PC-9 (cell line): Measurements from ENCODE around the gene KLRF1. TPM values are rescaled to one million over a fixed set of nuclear protein-coding genes. Genes with fewer than 3 reads are reported as not detected.
A peak's percentile ranks its signal among the peaks of the same experiment; 100 is the strongest.

Experiments used
- BruUV-seq: library from RNA; stranded (reverse); fragments of 400-500 nt; replicated peaks from 2 replicates; lab custom pipeline; 2021; lab: Mats Ljungman, UMichigan
- CTCF ChIA-PET: fragments of 300-600 bp; sonication (Branson Sonifier 250); formaldehyde crosslinking; loops from one replicate; lab custom pipeline; 2022; ENCODE audit warnings: antibody characterized with exemption; lab: Charles Lee
- POLR2A ChIA-PET: fragments of 300-600 bp; sonication (Branson Sonifier 250); formaldehyde crosslinking; loops from one replicate; lab custom pipeline; 2022; ENCODE audit warnings: antibody characterized with exemption; ENCODE audit not compliant: unreplicated experiment; lab: Charles Lee
- DNase-seq, 2 experiments: peaks; one replicate each; pipeline versions ENCODE4 v3.0.0 to v3.0.0-alpha.2; 2015 to 2022; ENCODE audit warnings: mixed read lengths in 1 of 2
- H2AFZ ChIP-seq: fragments of 200-600 bp; sonication (generic); 2 replicates; pipeline ENCODE4 v1.8.1; 2017; ENCODE audit warnings: antibody characterized with exemption
- H3F3A ChIP-seq: fragments of 200-600 bp; sonication (generic); 2 replicates; pipeline ENCODE4 v1.8.1; 2017; ENCODE audit warnings: antibody characterized with exemption, mild to moderate bottlenecking, low read depth; ENCODE audit not compliant: insufficient read depth
- H3K27ac ChIP-seq: fragments of 200-600 bp; sonication (generic); 2 replicates; pipeline ENCODE4 v1.6.1; 2016; ENCODE audit warnings: mixed run types
- H3K27me3 ChIP-seq: fragments of 200-600 bp; sonication (generic); 2 replicates; pipeline ENCODE4 v1.6.1; 2016; ENCODE audit warnings: low read depth, mixed run types; ENCODE audit not compliant: insufficient read depth
- H3K36me3 ChIP-seq: fragments of 200-600 bp; sonication (generic); 2 replicates; pipeline ENCODE4 v1.6.1; 2016; ENCODE audit warnings: low read depth, mixed run types
- H3K4me1 ChIP-seq: fragments of 200-600 bp; sonication (generic); replicated peaks from 2 replicates; pipeline ENCODE4 v1.6.1; 2016; ENCODE audit warnings: mixed run types; ENCODE audit not compliant: insufficient read depth
- H3K4me2 ChIP-seq: fragments of 200-600 bp; sonication (generic); 2 replicates; pipeline ENCODE4 v1.6.1; 2017; ENCODE audit warnings: mixed run types
- H3K4me3 ChIP-seq: fragments of 200-600 bp; sonication (generic); 2 replicates; pipeline ENCODE4 v1.6.1; 2016; ENCODE audit warnings: mixed run types
- H3K79me2 ChIP-seq: fragments of 200-600 bp; sonication (generic); 2 replicates; pipeline ENCODE4 v1.6.1; 2017; ENCODE audit warnings: low read depth, mixed run types
- H3K9me2 ChIP-seq: fragments of 200-600 bp; sonication (generic); 2 replicates; pipeline ENCODE4 v1.8.1; 2017; ENCODE audit warnings: mild to moderate bottlenecking; ENCODE audit not compliant: insufficient read depth
- H3K9me3 ChIP-seq: fragments of 200-600 bp; sonication (generic); 2 replicates; pipeline ENCODE4 v1.8.1; 2016; ENCODE audit warnings: low read depth; ENCODE audit not compliant: insufficient read depth
- H4K20me1 ChIP-seq: fragments of 200-600 bp; sonication (generic); 2 replicates; pipeline ENCODE4 v1.8.1; 2017; ENCODE audit not compliant: insufficient read depth
- EZH2 ChIP-seq: fragments of 200-600 bp; sonication (generic); IDR thresholded peaks from 2 replicates; pipeline ENCODE4 v1.8.0; 2017; ENCODE audit warnings: antibody characterized with exemption, low read depth
- intact Hi-C: fragments of 100-400 bp; cut with micrococcal nuclease; formaldehyde crosslinking; loops from one replicate; pipeline ENCODE4 v1.10.0; 2022; ENCODE audit not compliant: unreplicated experiment
- total RNA-seq: library from RNA; stranded (reverse); gene quantifications from 2 replicates; pipeline ENCODE4 v1.2.3, GENCODE V29; 2021
- TF ChIP-seq, protein P1 (sequence below): fragments of 200-600 bp; sonication (generic); conservative IDR thresholded peaks from 2 replicates; pipeline ENCODE4 v1.6.1; 2017; ENCODE audit warnings: mixed run types, antibody characterized with exemption, mild to moderate bottlenecking, moderate library complexity

KLRF1 gene
- total RNA-seq, 1 experiment from 2014 or later, result not detected

DNA sequence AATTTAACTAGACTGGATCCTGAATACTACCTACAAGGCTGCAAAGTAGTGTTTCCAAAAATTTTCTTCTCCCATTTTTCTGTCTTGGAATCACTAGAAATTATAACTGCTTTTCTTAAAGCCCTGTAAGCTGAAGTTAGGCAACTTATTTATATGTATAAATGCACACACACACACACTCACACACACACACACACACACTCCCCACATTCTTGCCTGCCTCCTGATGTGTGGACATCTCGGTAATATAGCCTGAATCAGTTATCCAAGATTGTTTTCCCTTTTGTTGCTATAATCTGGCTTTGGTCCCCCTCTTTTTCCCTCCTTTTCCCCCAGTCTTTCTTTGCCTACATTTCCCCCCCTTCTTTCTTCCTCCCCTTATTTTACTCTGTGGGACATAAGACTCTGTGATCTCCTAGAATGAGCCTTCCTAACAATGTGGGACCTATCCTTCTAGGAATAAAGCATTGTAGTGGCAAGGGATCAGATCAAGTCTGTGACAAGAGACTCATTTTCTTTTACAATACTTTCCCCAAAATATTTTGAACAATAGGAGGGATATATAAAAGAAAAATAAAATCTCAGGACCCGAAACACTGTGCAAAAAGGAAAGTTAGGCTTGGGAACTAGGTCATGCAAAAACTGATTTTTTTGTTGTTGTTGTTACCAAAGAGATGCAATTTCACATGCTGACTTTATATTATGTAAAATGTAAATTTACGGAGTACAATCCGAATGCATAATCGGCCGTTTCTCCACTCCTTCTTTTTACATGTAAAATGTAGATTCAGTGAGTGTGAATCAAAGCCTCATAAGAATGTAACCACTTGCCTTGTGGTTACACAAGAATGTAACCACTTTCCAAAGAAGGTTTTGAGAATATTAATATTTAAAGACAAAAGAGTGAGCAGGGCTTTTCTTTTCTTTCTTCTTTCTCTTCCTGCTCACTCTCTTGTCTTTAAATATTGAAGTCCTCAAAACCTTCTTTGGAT, 40.3 kb upstream of the KLRF1 start:
- no peak overlapping the region for H3K4me2 ChIP-seq
- H3K9me2 ChIP-seq, result no peaks in the 10 kb centered on the region
- H3K27ac ChIP-seq, result no peak overlapping the region
- H4K20me1 ChIP-seq, result no peaks in the 10 kb centered on the region
- H3K4me1 ChIP-seq, result 0 out of 2 replicates have a peak, but pooled peaks cover 3% of the 10 kb centered on the region
- no peak overlapping the region for H2AFZ ChIP-seq
- intact Hi-C loops, result no loop called here
- no peaks in the 10 kb centered on the region for H3K36me3 ChIP-seq
- no peak overlapping the region for H3K4me3 ChIP-seq
- H3K27me3 ChIP-seq, result no peaks in the 10 kb centered on the region
- no peak for DNase-seq
- H3K9me3 ChIP-seq, result no peaks in the 10 kb centered on the region
- POLR2A ChIA-PET, result no interaction called here
- CTCF ChIA-PET, result no interaction called here
- TF ChIP-seq EZH2, result no peak
- TF ChIP-seq, protein P1, sequence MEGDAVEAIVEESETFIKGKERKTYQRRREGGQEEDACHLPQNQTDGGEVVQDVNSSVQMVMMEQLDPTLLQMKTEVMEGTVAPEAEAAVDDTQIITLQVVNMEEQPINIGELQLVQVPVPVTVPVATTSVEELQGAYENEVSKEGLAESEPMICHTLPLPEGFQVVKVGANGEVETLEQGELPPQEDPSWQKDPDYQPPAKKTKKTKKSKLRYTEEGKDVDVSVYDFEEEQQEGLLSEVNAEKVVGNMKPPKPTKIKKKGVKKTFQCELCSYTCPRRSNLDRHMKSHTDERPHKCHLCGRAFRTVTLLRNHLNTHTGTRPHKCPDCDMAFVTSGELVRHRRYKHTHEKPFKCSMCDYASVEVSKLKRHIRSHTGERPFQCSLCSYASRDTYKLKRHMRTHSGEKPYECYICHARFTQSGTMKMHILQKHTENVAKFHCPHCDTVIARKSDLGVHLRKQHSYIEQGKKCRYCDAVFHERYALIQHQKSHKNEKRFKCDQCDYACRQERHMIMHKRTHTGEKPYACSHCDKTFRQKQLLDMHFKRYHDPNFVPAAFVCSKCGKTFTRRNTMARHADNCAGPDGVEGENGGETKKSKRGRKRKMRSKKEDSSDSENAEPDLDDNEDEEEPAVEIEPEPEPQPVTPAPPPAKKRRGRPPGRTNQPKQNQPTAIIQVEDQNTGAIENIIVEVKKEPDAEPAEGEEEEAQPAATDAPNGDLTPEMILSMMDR, result no peak
- no peaks in the 10 kb centered on the region for H3K79me2 ChIP-seq
- H3F3A ChIP-seq, result no peaks in the 10 kb centered on the region
- BruUV-seq, result no TSS peak

DNA sequence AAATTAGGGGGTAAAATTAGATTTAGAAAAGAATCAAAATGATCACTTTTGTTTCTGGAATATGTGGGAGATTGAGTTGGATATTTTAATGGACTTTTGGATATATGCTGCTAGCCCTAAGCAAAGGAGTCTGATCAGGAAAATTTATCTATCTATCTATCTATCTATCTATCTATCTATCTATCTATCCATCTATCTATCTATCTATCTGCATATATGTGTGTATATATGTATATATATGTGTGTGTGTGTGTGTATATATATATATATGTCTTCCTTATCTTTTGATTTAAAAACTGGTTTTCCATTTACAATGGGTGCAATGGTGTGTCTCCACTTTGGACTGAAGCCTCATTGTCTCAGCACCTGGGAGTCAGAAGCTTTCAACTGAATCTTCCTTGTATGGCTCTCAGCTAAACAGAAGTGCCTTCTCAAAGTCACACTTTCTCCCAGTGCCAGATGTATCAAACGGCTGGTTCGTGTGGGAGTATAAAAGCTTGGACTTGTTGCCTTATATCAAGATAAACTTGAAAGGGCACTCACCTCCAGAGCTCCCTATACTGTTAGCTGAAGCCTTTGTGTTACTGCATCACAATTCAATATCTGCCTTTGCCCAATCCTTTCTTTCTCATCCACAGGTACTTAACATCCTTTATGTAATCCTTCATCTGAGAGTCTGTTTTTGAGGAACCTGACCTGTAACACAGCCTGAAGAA, 34.9 kb upstream of the KLRF1 start:
- H3K4me1 ChIP-seq, result peaks cover 40% of the 10 kb centered on the region
- H4K20me1 ChIP-seq, result no peaks in the 10 kb centered on the region
- H3K4me3 ChIP-seq, result no peak overlapping the region
- H3K79me2 ChIP-seq, result no peaks in the 10 kb centered on the region
- ChIA-PET CTCF (interaction anchor here (0.7 kb wide), 1 partner anchor 150 kb away, joined by 3 read pairs; no protein-coding TSS in a partner anchor), POLR2A (interaction anchor here (0.6 kb wide), 1 partner anchor 843 kb away, joined by 3 read pairs; the partner anchor contains the start of gene M6PR)
- no peaks in the 10 kb centered on the region for H3K9me3 ChIP-seq
- peak overlapping the region; percentile 42 for H3K4me2 ChIP-seq
- H3K27ac ChIP-seq, result peak overlapping the region; percentile 38
- BruUV-seq, result no TSS peak
- H3F3A ChIP-seq, result peaks cover 17% of the 10 kb centered on the region
- no peaks in the 10 kb centered on the region for H3K36me3 ChIP-seq
- no peaks in the 10 kb centered on the region for H3K27me3 ChIP-seq
- no peaks in the 10 kb centered on the region for H3K9me2 ChIP-seq
- H2AFZ ChIP-seq, result peak overlapping the region; percentile 17; the same call in 1 of the 2 replicates
- TF ChIP-seq EZH2, result no peak
- TF ChIP-seq, protein P1, result no peak
- intact Hi-C loops, result no loop called here
- DNase-seq, result no peak

DNA sequence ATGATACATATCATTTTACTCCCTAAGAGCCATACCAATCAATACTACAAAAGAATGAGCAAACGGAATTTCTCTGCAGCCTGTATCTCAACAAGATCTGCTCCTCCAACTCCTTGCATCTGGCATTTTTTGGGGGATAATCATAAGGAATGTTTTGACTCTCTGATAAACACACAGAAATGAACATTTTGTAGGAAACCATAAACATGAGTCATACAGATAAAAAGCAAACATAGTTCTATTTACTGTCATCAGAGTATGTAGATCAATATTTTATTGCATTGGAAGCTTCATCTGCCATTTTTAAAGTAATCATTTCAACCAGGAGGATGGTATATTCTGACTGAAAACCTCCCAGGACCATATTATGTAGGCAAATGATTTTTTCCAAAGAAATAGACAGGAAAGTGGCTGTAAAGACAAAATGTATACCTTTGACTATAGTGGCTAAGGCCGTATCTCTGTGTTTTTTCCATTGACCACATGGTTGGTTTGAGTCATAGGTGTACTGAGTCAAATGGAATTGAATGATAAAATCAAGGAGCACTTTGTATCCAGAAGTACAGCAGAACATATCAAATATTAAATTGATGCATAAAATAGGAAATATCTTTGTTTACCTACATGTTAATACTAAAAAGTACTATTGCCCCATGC, 34.2 kb upstream of the KLRF1 start:
- Histone ChIP-seq H3K27ac (peak overlapping the region; percentile 38), H3K27me3 (no peaks in the 10 kb centered on the region), H3K9me3 (no peaks in the 10 kb centered on the region), H3K36me3 (no peaks in the 10 kb centered on the region), H3K9me2 (no peaks in the 10 kb centered on the region), H4K20me1 (no peaks in the 10 kb centered on the region), H3K79me2 (no peaks in the 10 kb centered on the region), H3K4me1 (peaks cover 48% of the 10 kb centered on the region), H3K4me2 (peak overlapping the region; percentile 42), H3F3A (peaks cover 17% of the 10 kb centered on the region), H2AFZ (peak overlapping the region; percentile 17; the same call in 1 of the 2 replicates), H3K4me3 (no peak overlapping the region)
- no TSS peak for BruUV-seq
- intact Hi-C loops, result no loop called here
- TF ChIP-seq, protein P1, result no peak
- no peak for TF ChIP-seq EZH2
- peak in 1 of 2 experiments; percentile 80 for DNase-seq
- POLR2A ChIA-PET, result interaction anchor here (0.6 kb wide), 1 partner anchor 843 kb away, joined by 3 read pairs; the partner anchor contains the start of gene M6PR
- CTCF ChIA-PET, result no interaction called here
